SK-N-SH treated with all-trans-retinoic acid at 6 μM for 48 hours (cell line): ENCODE results near the gene CCDC174.

Source experiments
- CSDC2 ChIP-seq: fragments of 250-450 bp; sonication (Bioruptor Pico); IDR thresholded peaks from 2 replicates; pipeline ENCODE4 v1.5.0; 2020; ENCODE audit warnings: mild to moderate bottlenecking, moderate library complexity
- ESRRG ChIP-seq: fragments of 250-450 bp; sonication (Bioruptor Pico); IDR thresholded peaks from 2 replicates; pipeline ENCODE4 v1.6.1; 2021; ENCODE audit warnings: mild to moderate bottlenecking
- GLIS3 ChIP-seq: fragments of 250-450 bp; sonication (Bioruptor Pico); IDR thresholded peaks from 2 replicates; pipeline ENCODE4 v1.5.0; 2020; ENCODE audit warnings: mild to moderate bottlenecking, moderate library complexity
- PPARA ChIP-seq: fragments of 250-450 bp; sonication (Bioruptor Pico); IDR thresholded peaks from 2 replicates; pipeline ENCODE4 v1.5.0; 2020; ENCODE audit warnings: mild to moderate bottlenecking, borderline replicate concordance
- TOX ChIP-seq: fragments of 250-450 bp; sonication (Bioruptor Pico); IDR thresholded peaks from 2 replicates; pipeline ENCODE4 v1.8.0; 2021; ENCODE audit warnings: mild to moderate bottlenecking, moderate library complexity, borderline replicate concordance
- ZC3H10 ChIP-seq: fragments of 250-450 bp; sonication (Bioruptor Pico); IDR thresholded peaks from 2 replicates; pipeline ENCODE4 v1.5.1; 2021; ENCODE audit warnings: mild to moderate bottlenecking, moderate library complexity
- ZFP3 ChIP-seq: fragments of 250-450 bp; sonication (Bioruptor Pico); IDR thresholded peaks from 2 replicates; pipeline ENCODE4 v1.5.0; 2020; ENCODE audit warnings: mild to moderate bottlenecking, moderate library complexity
- ZFP30 ChIP-seq: fragments of 450-650 bp; formaldehyde crosslinking; IDR thresholded peaks from 2 replicates; pipeline ENCODE4 v1.5.0; 2022; ENCODE audit warnings: mild to moderate bottlenecking, moderate library complexity
- ZNF565 ChIP-seq: fragments of 450-650 bp; formaldehyde crosslinking; conservative IDR thresholded peaks from 2 replicates; pipeline ENCODE4 v1.5.0; 2020; ENCODE audit warnings: low read depth, mild to moderate bottlenecking, moderate library complexity
- TF ChIP-seq, protein P1 (sequence below): fragments of 250-450 bp; sonication (Bioruptor Pico); IDR thresholded peaks from 2 replicates; pipeline ENCODE4 v1.8.0; 2020; ENCODE audit warnings: mild to moderate bottlenecking, moderate library complexity, borderline replicate concordance
- TF ChIP-seq, protein P2 (sequence below): fragments of 250-450 bp; sonication (Bioruptor Pico); IDR thresholded peaks from 2 replicates; pipeline ENCODE4 v1.5.1; 2020; ENCODE audit warnings: low read depth, mild to moderate bottlenecking, moderate library complexity

DNA sequence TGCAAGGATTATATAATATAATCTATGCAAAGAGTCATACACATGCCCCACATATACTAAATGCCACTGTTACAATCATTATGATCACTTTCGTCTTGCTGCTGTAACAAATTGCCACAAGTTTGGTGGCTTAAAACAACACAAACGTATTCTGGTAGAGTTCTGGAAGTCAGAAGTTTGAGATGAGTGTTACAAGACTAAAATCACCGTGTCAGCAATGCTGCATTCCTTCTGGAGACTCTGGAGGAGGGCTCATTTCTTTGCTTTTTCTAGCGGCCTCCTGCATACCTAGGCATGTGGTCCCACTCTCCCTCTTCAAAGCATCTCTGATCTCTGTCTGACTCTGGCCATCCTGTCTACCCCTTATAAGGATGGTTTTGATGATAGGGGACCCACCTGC is 1.4 kb upstream of the CCDC174 start:
- no peak for TF ChIP-seq ZC3H10 (CRISPR knock-in tag)
- TF ChIP-seq CSDC2 (CRISPR knock-in tag): no peak
- no peak for TF ChIP-seq TOX (CRISPR knock-in tag)
- TF ChIP-seq, protein P1, sequence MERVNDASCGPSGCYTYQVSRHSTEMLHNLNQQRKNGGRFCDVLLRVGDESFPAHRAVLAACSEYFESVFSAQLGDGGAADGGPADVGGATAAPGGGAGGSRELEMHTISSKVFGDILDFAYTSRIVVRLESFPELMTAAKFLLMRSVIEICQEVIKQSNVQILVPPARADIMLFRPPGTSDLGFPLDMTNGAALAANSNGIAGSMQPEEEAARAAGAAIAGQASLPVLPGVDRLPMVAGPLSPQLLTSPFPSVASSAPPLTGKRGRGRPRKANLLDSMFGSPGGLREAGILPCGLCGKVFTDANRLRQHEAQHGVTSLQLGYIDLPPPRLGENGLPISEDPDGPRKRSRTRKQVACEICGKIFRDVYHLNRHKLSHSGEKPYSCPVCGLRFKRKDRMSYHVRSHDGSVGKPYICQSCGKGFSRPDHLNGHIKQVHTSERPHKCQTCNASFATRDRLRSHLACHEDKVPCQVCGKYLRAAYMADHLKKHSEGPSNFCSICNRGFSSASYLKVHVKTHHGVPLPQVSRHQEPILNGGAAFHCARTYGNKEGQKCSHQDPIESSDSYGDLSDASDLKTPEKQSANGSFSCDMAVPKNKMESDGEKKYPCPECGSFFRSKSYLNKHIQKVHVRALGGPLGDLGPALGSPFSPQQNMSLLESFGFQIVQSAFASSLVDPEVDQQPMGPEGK: no peak
- TF ChIP-seq, protein P2, sequence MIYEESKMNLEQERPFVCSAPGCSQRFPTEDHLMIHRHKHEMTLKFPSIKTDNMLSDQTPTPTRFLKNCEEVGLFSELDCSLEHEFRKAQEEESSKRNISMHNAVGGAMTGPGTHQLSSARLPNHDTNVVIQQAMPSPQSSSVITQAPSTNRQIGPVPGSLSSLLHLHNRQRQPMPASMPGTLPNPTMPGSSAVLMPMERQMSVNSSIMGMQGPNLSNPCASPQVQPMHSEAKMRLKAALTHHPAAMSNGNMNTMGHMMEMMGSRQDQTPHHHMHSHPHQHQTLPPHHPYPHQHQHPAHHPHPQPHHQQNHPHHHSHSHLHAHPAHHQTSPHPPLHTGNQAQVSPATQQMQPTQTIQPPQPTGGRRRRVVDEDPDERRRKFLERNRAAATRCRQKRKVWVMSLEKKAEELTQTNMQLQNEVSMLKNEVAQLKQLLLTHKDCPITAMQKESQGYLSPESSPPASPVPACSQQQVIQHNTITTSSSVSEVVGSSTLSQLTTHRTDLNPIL: no peak
- TF ChIP-seq ZFP3: no peak
- TF ChIP-seq PPARA (CRISPR knock-in tag): no peak
- TF ChIP-seq ZFP30 (CRISPR knock-in tag): no peak
- TF ChIP-seq GLIS3 (CRISPR knock-in tag): no peak
- no peak for TF ChIP-seq ESRRG (CRISPR knock-in tag)
- TF ChIP-seq ZNF565 (CRISPR knock-in tag): no peak
